Amygdala (tissue), 56 donors: Measurements from ENCODE around the gene LTO1.

ENCODE experiments used
- DNase-seq, 56 donors: peaks; one replicate each; lab custom pipeline; 2025; lab: John Stamatoyannopoulos, UW

Gene LTO1

GRCh38 chr11:69648679-69649575, 26.2 kb downstream of the LTO1 start:
- DNase-seq = no peak

- DNase-seq = no peak
These were observed 27.2 kb downstream of the LTO1 start for GRCh38 chr11:69647761-69648497.

GRCh38 chr11:69647390-69647748, 27.8 kb downstream of the LTO1 start:
- no peak for DNase-seq

- no peak for DNase-seq
These were observed 28.4 kb downstream of the LTO1 start for GRCh38 chr11:69646493-69647389.

- no peak for DNase-seq
These were observed 29.2 kb downstream of the LTO1 start for GRCh38 chr11:69645801-69646492.

- no peak for DNase-seq
These were observed 30.0 kb downstream of the LTO1 start for GRCh38 chr11:69644962-69645675.

- peak in 17 of 56 donors; percentile 12 to 71 (median 42) for DNase-seq
These were observed 30.8 kb downstream of the LTO1 start for GRCh38 chr11:69644071-69644961.

- no peak for DNase-seq
These were observed 31.5 kb downstream of the LTO1 start for GRCh38 chr11:69643646-69644045.

GRCh38 chr11:69642913-69643632, 32.1 kb downstream of the LTO1 start:
- peak in 33 of 56 donors; percentile 11 to 76 (median 39) for DNase-seq

- DNase-seq = no peak
These were observed 32.6 kb downstream of the LTO1 start for GRCh38 chr11:69642549-69642912.

- DNase-seq = no peak
These were observed 33.2 kb downstream of the LTO1 start for GRCh38 chr11:69641681-69642548.

GRCh38 chr11:69640995-69641581, 34.1 kb downstream of the LTO1 start, which contains the start of gene CCND1:
TSS of gene CCND1 (plus strand) at chr11:69641156. CDS start at chr11:69641314, 158 bp downstream.
- DNase-seq = peak in 18 of 56 donors; percentile 9 to 55 (median 30)

- DNase-seq = peak in 5 of 56 donors; percentile 7 to 32 (median 21)
These were observed 34.7 kb downstream of the LTO1 start for GRCh38 chr11:69640260-69640994.

- no peak for DNase-seq
These were observed 35.3 kb downstream of the LTO1 start for GRCh38 chr11:69639831-69640230.

- DNase-seq = peak in 45 of 56 donors; percentile 10 to 80 (median 50)
These were observed 36.0 kb downstream of the LTO1 start for GRCh38 chr11:69638941-69639681.
